Brain microvascular endothelial cell (primary cell): Measurements from ENCODE around the gene CALR.
A peak's percentile ranks its signal among the peaks of the same experiment; 100 is the strongest.

Experiments
- DNase-seq: peaks from one replicate; pipeline ENCODE4 v3.0.0-alpha.2; 2020
- H3K27ac ChIP-seq: fragments of 250-450 bp; sonication (Bioruptor Pico); 2 replicates; pipeline ENCODE4 v1.5.1; 2020; ENCODE audit warnings: mild to moderate bottlenecking, moderate library complexity
- H3K27me3 ChIP-seq: fragments of 250-450 bp; sonication (Bioruptor Pico); replicated peaks from 2 replicates; pipeline ENCODE4 v1.5.1; 2020; ENCODE audit warnings: mild to moderate bottlenecking
- H3K36me3 ChIP-seq: fragments of 250-450 bp; sonication (Bioruptor Pico); replicated peaks from 2 replicates; pipeline ENCODE4 v1.5.1; 2020; ENCODE audit warnings: mild to moderate bottlenecking
- H3K4me3 ChIP-seq: 2 replicates; pipeline ENCODE4 v1.5.1; 2011; ENCODE audit warnings: low read depth, mild to moderate bottlenecking, control low read depth, low read length, moderate library complexity
- CTCF ChIP-seq: IDR thresholded peaks from 2 replicates; pipeline ENCODE4 v1.5.1; 2011; ENCODE audit warnings: low read depth, mild to moderate bottlenecking, moderate library complexity, low read length, control low read depth, inconsistent platforms; ENCODE audit errors: missing control alignments
- in situ Hi-C: cut with HindIII; loops from 2 replicates; pipeline ENCODE4 v1.10.0; 2017; ENCODE audit warnings: low sequenced_read_pairs, low pct_ligation_motif_present

Gene CALR

GRCh38 chr19:12959481-12959880 is 21.1 kb downstream of the CALR start:
- TF ChIP-seq CTCF, result no peak
- Histone ChIP-seq H3K36me3 (peaks cover 2% of the 10 kb centered on the region), H3K27me3 (no peaks in the 10 kb centered on the region), H3K27ac (no peak overlapping the region), H3K4me3 (no peak overlapping the region)
- in situ Hi-C loops, result no loop called here
- no peak for DNase-seq

- peak; percentile 88 for TF ChIP-seq CTCF
- peak overlapping the region; percentile 44 for H3K27ac ChIP-seq
- peak overlapping the region; percentile 53 for H3K4me3 ChIP-seq
- no peaks in the 10 kb centered on the region for H3K27me3 ChIP-seq
- in situ Hi-C loops, result no loop called here
- no peaks in the 10 kb centered on the region for H3K36me3 ChIP-seq
- peak; percentile 64 for DNase-seq
Measured at GRCh38 chr19:12965017-12965811, 26.8 kb downstream of the CALR start.

DNA sequence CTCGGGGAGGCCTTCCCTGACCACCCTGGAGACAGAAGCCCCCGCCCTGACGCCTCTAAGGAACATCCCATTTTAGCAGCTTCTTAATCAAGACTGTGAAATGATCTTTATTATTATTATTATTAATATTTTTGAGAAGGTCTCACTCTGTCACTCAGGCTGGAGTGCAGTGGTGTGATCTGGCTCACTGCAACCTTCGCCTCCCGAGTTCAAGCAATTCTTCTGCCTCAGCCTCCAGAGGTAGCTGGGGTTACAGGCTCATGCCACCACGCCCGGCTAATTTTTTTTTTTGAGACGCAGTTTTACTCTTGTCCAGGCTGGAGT is 27.4 kb downstream of the CALR start:
- H3K4me3 ChIP-seq, result no peak overlapping the region
- H3K36me3 ChIP-seq, result no peaks in the 10 kb centered on the region
- no peak for TF ChIP-seq CTCF
- no peak for DNase-seq
- peak overlapping the region; percentile 44 for H3K27ac ChIP-seq
- no peaks in the 10 kb centered on the region for H3K27me3 ChIP-seq
- in situ Hi-C loops, result no loop called here

DNA sequence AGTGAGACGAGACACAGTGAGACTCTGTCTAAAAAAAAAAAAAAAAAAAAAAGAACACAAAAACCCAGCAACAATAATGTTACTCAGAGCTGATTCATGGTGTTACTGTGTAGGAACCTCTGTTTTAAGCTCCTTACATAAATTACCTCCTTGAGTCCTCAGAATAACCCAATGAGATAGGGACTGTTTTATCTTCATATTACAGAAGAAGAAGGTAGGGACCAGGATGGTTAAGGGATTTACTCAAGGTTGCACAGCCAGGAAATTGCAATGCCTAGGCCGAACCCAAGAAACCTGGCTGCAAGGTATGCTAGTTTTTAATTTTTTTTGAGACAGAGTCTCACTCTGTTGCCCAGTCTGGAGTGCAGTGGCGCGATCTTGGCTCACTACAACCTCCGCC is 29.5 kb downstream of the CALR start:
- no peak overlapping the region for H3K27ac ChIP-seq
- no peak for DNase-seq
- TF ChIP-seq CTCF, result no peak
- H3K27me3 ChIP-seq, result no peaks in the 10 kb centered on the region
- H3K4me3 ChIP-seq, result no peak overlapping the region
- H3K36me3 ChIP-seq, result no peaks in the 10 kb centered on the region
- in situ Hi-C loops, result no loop called here

GRCh38 chr19:12969292-12969988 is 31.0 kb downstream of the CALR start, which contains the start of gene DAND5:
Gene DAND5, plus strand, starts transcription at chr19:12969576. Its CDS starts 85 bp downstream, at chr19:12969661.
- in situ Hi-C loops, result no loop called here
- Histone ChIP-seq H3K27me3 (no peaks in the 10 kb centered on the region), H3K27ac (no peak within 1 kb of the TSS), H3K4me3 (no peak within 1 kb of the TSS), H3K36me3 (no peaks in the 10 kb centered on the region)
- DNase-seq, result no peak
- TF ChIP-seq CTCF, result no peak
